Loucy (cell line): ENCODE results near the gene ARHGAP26.

ENCODE experiments used
- H2AFZ ChIP-seq: fragments of 200-600 bp; sonication (generic); 2 replicates; pipeline ENCODE4 v1.6.0; 2016; ENCODE audit warnings: antibody characterized with exemption, mild to moderate bottlenecking, low read length, moderate library complexity
- H3F3A ChIP-seq: fragments of 200-600 bp; 2 replicates; pipeline ENCODE4 v1.6.0; 2016; ENCODE audit warnings: antibody characterized with exemption, low read depth, mild to moderate bottlenecking
- H3K27me3 ChIP-seq: fragments of 200-600 bp; sonication (generic); 2 replicates; pipeline ENCODE4 v1.6.1; 2014; ENCODE audit warnings: low read length, mild to moderate bottlenecking; ENCODE audit not compliant: insufficient read depth, poor library complexity, severe bottlenecking
- H3K36me3 ChIP-seq: fragments of 200-600 bp; sonication (generic); 2 replicates; pipeline ENCODE4 v1.6.1; 2016; ENCODE audit warnings: low read length; ENCODE audit not compliant: insufficient read depth
- H3K4me1 ChIP-seq: fragments of 200-600 bp; sonication (generic); 2 replicates; pipeline ENCODE4 v1.5.1; 2014; ENCODE audit warnings: low read length, mild to moderate bottlenecking; ENCODE audit not compliant: insufficient read depth, poor library complexity, severe bottlenecking
- H3K4me2 ChIP-seq: fragments of 200-600 bp; sonication (generic); 2 replicates; pipeline ENCODE4 v1.6.0; 2014; ENCODE audit warnings: antibody characterized with exemption, low read length, low read depth, mild to moderate bottlenecking; ENCODE audit not compliant: poor library complexity, severe bottlenecking
- H3K4me3 ChIP-seq: fragments of 200-600 bp; sonication (generic); 2 replicates; pipeline ENCODE4 v1.5.1; 2014; ENCODE audit warnings: low read length, mild to moderate bottlenecking, mixed read lengths; ENCODE audit not compliant: poor library complexity, severe bottlenecking
- H3K79me2 ChIP-seq: fragments of 200-600 bp; sonication (generic); 2 replicates; pipeline ENCODE4 v1.6.1; 2014; ENCODE audit warnings: low read length; ENCODE audit not compliant: insufficient read depth
- H3K9ac ChIP-seq: fragments of 200-600 bp; sonication (generic); 2 replicates; pipeline ENCODE4 v1.6.0; 2014; ENCODE audit warnings: mild to moderate bottlenecking, low read depth, low read length, moderate library complexity; ENCODE audit not compliant: poor library complexity, severe bottlenecking
- H3K9me2 ChIP-seq: fragments of 200-600 bp; sonication (generic); replicated peaks from 2 replicates; pipeline ENCODE4 v1.6.1; 2016; ENCODE audit warnings: low read depth, low read length, mixed read lengths
- H3K9me3 ChIP-seq: fragments of 200-600 bp; sonication (generic); 2 replicates; pipeline ENCODE4 v1.6.1; 2014; ENCODE audit warnings: mild to moderate bottlenecking, antibody characterized with exemption, low read length, low read depth; ENCODE audit not compliant: insufficient read depth
- H4K20me1 ChIP-seq: fragments of 200-600 bp; sonication (generic); 2 replicates; pipeline ENCODE4 v1.6.0; 2014; ENCODE audit warnings: antibody characterized with exemption, low read length, mild to moderate bottlenecking; ENCODE audit not compliant: insufficient read depth, poor library complexity, severe bottlenecking
- EZH2phosphoT487 ChIP-seq: fragments of 200-600 bp; IDR thresholded peaks from 2 replicates; pipeline ENCODE4 v1.6.1; 2018; ENCODE audit warnings: antibody characterized with exemption, mild to moderate bottlenecking, moderate library complexity, borderline replicate concordance
- TF ChIP-seq, protein P1 (sequence below): fragments of 200-600 bp; sonication (generic); conservative IDR thresholded peaks from 2 replicates; pipeline ENCODE4 v1.5.1; 2014; ENCODE audit warnings: mild to moderate bottlenecking, antibody characterized with exemption, low read length

The ARHGAP26 gene

GRCh38 chr5:142941245-142941644 lies 171.1 kb downstream of the ARHGAP26 start:
- no peaks in the 10 kb centered on the region for H3K27me3 ChIP-seq
- H3K4me1 ChIP-seq: peaks cover under 1% of the 10 kb centered on the region
- no peaks in the 10 kb centered on the region for H3K9me2 ChIP-seq
- H2AFZ ChIP-seq: no peak overlapping the region
- H3F3A ChIP-seq: no peaks in the 10 kb centered on the region
- H3K4me3 ChIP-seq: no peak overlapping the region
- H3K9me3 ChIP-seq: no peaks in the 10 kb centered on the region
- no peaks in the 10 kb centered on the region for H3K79me2 ChIP-seq
- H3K9ac ChIP-seq: no peak overlapping the region
- no peaks in the 10 kb centered on the region for H4K20me1 ChIP-seq
- no peaks in the 10 kb centered on the region for H3K36me3 ChIP-seq
- H3K4me2 ChIP-seq: no peak overlapping the region
- TF ChIP-seq, protein P1, sequence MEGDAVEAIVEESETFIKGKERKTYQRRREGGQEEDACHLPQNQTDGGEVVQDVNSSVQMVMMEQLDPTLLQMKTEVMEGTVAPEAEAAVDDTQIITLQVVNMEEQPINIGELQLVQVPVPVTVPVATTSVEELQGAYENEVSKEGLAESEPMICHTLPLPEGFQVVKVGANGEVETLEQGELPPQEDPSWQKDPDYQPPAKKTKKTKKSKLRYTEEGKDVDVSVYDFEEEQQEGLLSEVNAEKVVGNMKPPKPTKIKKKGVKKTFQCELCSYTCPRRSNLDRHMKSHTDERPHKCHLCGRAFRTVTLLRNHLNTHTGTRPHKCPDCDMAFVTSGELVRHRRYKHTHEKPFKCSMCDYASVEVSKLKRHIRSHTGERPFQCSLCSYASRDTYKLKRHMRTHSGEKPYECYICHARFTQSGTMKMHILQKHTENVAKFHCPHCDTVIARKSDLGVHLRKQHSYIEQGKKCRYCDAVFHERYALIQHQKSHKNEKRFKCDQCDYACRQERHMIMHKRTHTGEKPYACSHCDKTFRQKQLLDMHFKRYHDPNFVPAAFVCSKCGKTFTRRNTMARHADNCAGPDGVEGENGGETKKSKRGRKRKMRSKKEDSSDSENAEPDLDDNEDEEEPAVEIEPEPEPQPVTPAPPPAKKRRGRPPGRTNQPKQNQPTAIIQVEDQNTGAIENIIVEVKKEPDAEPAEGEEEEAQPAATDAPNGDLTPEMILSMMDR: no peak
- TF ChIP-seq EZH2phosphoT487: no peak

DNA sequence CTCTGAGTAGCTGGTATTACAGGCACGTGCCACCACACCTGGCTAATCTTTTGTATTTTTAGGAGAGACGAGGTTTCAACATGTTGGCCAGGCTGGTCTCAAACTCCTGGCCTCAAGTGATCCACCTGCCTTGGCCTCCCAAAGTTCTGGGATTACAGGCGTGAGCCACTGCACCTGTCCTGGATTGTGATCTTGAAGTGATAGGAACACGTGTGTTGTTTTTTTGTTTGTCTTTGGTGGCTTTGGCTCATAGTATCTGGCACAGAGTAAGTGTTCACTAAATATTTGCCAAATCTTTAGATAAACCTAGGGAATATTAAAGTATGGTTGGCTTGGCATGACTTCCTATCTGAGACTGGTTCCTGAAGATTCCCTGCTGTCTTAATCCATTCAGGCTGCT lies 172.7 kb downstream of the ARHGAP26 start:
- Histone ChIP-seq H3K4me3 (no peak overlapping the region), H3K36me3 (no peaks in the 10 kb centered on the region), H3K9ac (no peak overlapping the region), H3F3A (no peaks in the 10 kb centered on the region), H3K27me3 (no peaks in the 10 kb centered on the region), H3K9me3 (no peaks in the 10 kb centered on the region), H3K4me1 (no peaks in the 10 kb centered on the region), H3K4me2 (no peak overlapping the region), H3K79me2 (no peaks in the 10 kb centered on the region), H2AFZ (no peak overlapping the region), H3K9me2 (no peaks in the 10 kb centered on the region), H4K20me1 (no peaks in the 10 kb centered on the region)
- no peak for TF ChIP-seq EZH2phosphoT487
- TF ChIP-seq, protein P1: no peak

DNA sequence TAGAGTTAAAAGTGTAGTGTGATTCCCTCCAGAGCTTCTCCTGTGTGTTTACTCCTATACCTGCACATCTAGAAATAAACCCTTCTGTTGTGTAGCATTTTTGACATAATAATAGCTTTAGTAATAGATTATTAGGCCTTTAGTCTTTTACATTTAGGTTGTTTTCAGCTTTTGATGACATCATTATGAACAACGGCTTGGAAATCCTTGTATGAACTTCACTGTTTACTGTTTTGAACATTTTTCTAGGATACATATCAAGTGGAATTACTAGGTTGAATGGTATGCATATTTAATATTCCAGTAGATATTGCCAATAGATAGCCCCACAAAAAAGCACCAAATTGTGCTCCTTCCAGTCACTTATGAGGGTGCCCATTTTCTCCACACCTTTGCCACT lies 174.0 kb downstream of the ARHGAP26 start:
- Histone ChIP-seq H3K79me2 (no peaks in the 10 kb centered on the region), H3K36me3 (no peaks in the 10 kb centered on the region), H3K4me2 (no peak overlapping the region), H3K27me3 (no peaks in the 10 kb centered on the region), H3F3A (no peaks in the 10 kb centered on the region), H3K9ac (no peak overlapping the region), H3K9me3 (no peaks in the 10 kb centered on the region), H4K20me1 (no peaks in the 10 kb centered on the region), H2AFZ (no peak overlapping the region), H3K4me1 (no peaks in the 10 kb centered on the region), H3K9me2 (no peaks in the 10 kb centered on the region), H3K4me3 (no peak overlapping the region)
- TF ChIP-seq EZH2phosphoT487: no peak
- TF ChIP-seq, protein P1: no peak
